ENCODE results near the gene CC2D2A. TPM values are rescaled to one million over a fixed set of nuclear protein-coding genes. Genes with fewer than 3 reads are reported as not detected.

The CC2D2A gene
- total and polyA plus RNA-seq, 2 of the 13 experiments (the other 11 are each of a cell fraction or from before 2014, with no cell fraction given), result 4.2 to 7.2 TPM

GRCh38 chr4:15510961-15511360, 41.3 kb downstream of the CC2D2A start:
- no peaks in the 10 kb centered on the region for H4K20me1 ChIP-seq (ENCODE audit: insufficient read depth, low read length)
- no peaks in the 10 kb centered on the region for H3K79me2 ChIP-seq (ENCODE audit: insufficient read depth, low read length)
- no peak overlapping the region for H2AFZ ChIP-seq (ENCODE audit: low read length)
- POLR2A ChIA-PET, result no interaction called here
- H3K36me3 ChIP-seq (replicated peaks in 1 of 2; ENCODE audit: control insufficient read depth in 1 of 2, insufficient read depth in 2 of 2, low read length in 2 of 2), result 0 out of 5 replicates have a peak, but pooled peaks cover 0 to 3% of the 10 kb centered on the region in 2 experiments
- no peak for FAIRE-seq
- no TSS peak for BruUV-seq (replicated peaks)
- DNase-seq (ENCODE audit: low spot score), result no peak
- peaks cover 6% of the 10 kb centered on the region; the same call in 1 of the 2 replicates for H3K4me1 ChIP-seq (ENCODE audit: insufficient read depth, low read length)
- H3K9me3 ChIP-seq (ENCODE audit: low read length), result no peaks in the 10 kb centered on the region
- no peak overlapping the region for H3K27ac ChIP-seq (ENCODE audit: extremely low read length, insufficient read depth, low read length)
- intact Hi-C loops (cut with micrococcal nuclease; ENCODE audit: unreplicated experiment), result no loop called here
- H3K4me3 ChIP-seq (replicated peaks in 1 of 3; ENCODE audit: insufficient read depth in 1 of 3, low read depth in 2 of 3, low read length in 3 of 3), result no peak overlapping the region
- WGBS (ENCODE audit: low lambda C conversion rate), result 97% methylated on average over 6 of the region's 6 CpGs
- CTCF ChIA-PET (ENCODE audit: low intra/inter-chr PET ratio, low total read pairs), result no interaction called here
- no peak overlapping the region for H3K4me2 ChIP-seq (ENCODE audit: low read depth, low read length)
- ATAC-seq, result no peak
- in situ Hi-C loops (cut with HindIII; ENCODE audit: extremely low pct_ligation_motif_present, low pct_unique_long_range_greater_than_20kb), result no loop called here
- H3K9ac ChIP-seq (ENCODE audit: insufficient read depth, low read depth, low read length), result no peak overlapping the region
- H3K27me3 ChIP-seq (ENCODE audit: control insufficient read depth in 1 of 2, insufficient read depth in 2 of 2, low read length in 2 of 2), result no peaks in the 10 kb centered on the region
- TF ChIP-seq ATF3 (CRISPR knock-in tag; IDR thresholded peaks at IDR 0.05) (no peak), ZNF343 (CRISPR knock-in tag; IDR thresholded peaks at IDR 0.05) (no peak), ZHX2 (IDR thresholded peaks at IDR 0.05; ENCODE audit: low read depth) (no peak), ZHX2 (CRISPR knock-in tag; IDR thresholded peaks at IDR 0.05; ENCODE audit: borderline replicate concordance) (no peak), ZBTB42 (CRISPR knock-in tag; IDR thresholded peaks at IDR 0.05) (no peak), ZNF546 (CRISPR knock-in tag; conservative IDR thresholded peaks at IDR 0.05) (no peak), GATA4 (IDR thresholded peaks at IDR 0.05; ENCODE audit: borderline replicate concordance, low read depth) (no peak), HOXA5 (CRISPR knock-in tag; IDR thresholded peaks at IDR 0.05) (no peak), DPF2 (CRISPR knock-in tag; IDR thresholded peaks at IDR 0.05; ENCODE audit: borderline replicate concordance, low read depth) (no peak), YY1 (IDR thresholded peaks at IDR 0.05; ENCODE audit: insufficient read depth, insufficient replicate concordance, low read depth, low read length) (no peak), MAFK (conservative IDR thresholded peaks at IDR 0.05 in 1 of 2, IDR thresholded peaks at IDR 0.05 in 1 of 2; ENCODE audit: low read length in 2 of 2) (no peak), FOXO4 (CRISPR knock-in tag; conservative IDR thresholded peaks at IDR 0.05) (no peak), SKIL (CRISPR knock-in tag; IDR thresholded peaks at IDR 0.05; ENCODE audit: borderline replicate concordance) (no peak), GPN1 (CRISPR knock-in tag; IDR thresholded peaks at IDR 0.05; ENCODE audit: borderline replicate concordance) (no peak), ETV6 (CRISPR knock-in tag; conservative IDR thresholded peaks at IDR 0.05) (no peak)
